A673 (cell line): ENCODE measurements around the gene OSGEP. TPM values are rescaled to one million over a fixed set of nuclear protein-coding genes. Genes with fewer than 3 reads are reported as not detected.

ENCODE experiments used
- BruUV-seq: library from RNA; stranded (reverse); fragments of 400-500 nt; replicated peaks from 2 replicates; lab custom pipeline; 2021; lab: Mats Ljungman, UMichigan
- CTCF ChIA-PET: fragments of 300-600 bp; sonication (Branson Sonifier 250); formaldehyde crosslinking; loops from one replicate; lab custom pipeline; 2022; ENCODE audit warnings: antibody characterized with exemption; lab: Charles Lee
- POLR2A ChIA-PET: fragments of 300-600 bp; sonication (Branson Sonifier 250); formaldehyde crosslinking; loops from one replicate; lab custom pipeline; 2022; ENCODE audit warnings: antibody characterized with exemption; ENCODE audit not compliant: low non-redundant PET; lab: Charles Lee
- DNase-seq: peaks from one replicate; pipeline ENCODE4 v3.0.0-alpha.2; 2015; ENCODE audit warnings: low spot score
- H3K27ac ChIP-seq: fragments of 200-600 bp; sonication (generic); 2 replicates; pipeline ENCODE4 v1.5.1; 2016; ENCODE audit warnings: mixed run types, low read depth, mild to moderate bottlenecking, mixed read lengths, antibody characterized with exemption, low read length; ENCODE audit not compliant: poor library complexity, severe bottlenecking
- H3K27me3 ChIP-seq: fragments of 200-600 bp; sonication (generic); replicated peaks from 2 replicates; pipeline ENCODE4 v1.6.1; 2017; ENCODE audit warnings: mixed run types, low read depth, mild to moderate bottlenecking, mixed read lengths, antibody characterized with exemption, low read length; ENCODE audit not compliant: insufficient read depth, poor library complexity
- H3K36me3 ChIP-seq: fragments of 200-600 bp; sonication (generic); 2 replicates; pipeline ENCODE4 v1.6.1; 2016; ENCODE audit warnings: mixed run types, mild to moderate bottlenecking, mixed read lengths, antibody characterized with exemption, low read length; ENCODE audit not compliant: insufficient read depth, poor library complexity, severe bottlenecking
- H3K4me1 ChIP-seq: fragments of 200-600 bp; sonication (generic); 2 replicates; pipeline ENCODE4 v1.6.1; 2017; ENCODE audit warnings: mixed run types, mild to moderate bottlenecking, mixed read lengths, antibody characterized with exemption, low read length; ENCODE audit not compliant: insufficient read depth, poor library complexity, severe bottlenecking
- H3K4me3 ChIP-seq: fragments of 200-600 bp; sonication (generic); 2 replicates; pipeline ENCODE4 v1.5.1; 2016; ENCODE audit warnings: low read depth, mixed run types, mild to moderate bottlenecking, mixed read lengths, low read length; ENCODE audit not compliant: poor library complexity, severe bottlenecking
- H3K9me3 ChIP-seq: fragments of 200-600 bp; sonication (generic); 2 replicates; pipeline ENCODE4 v1.6.1; 2016; ENCODE audit warnings: mixed run types, low read depth, mild to moderate bottlenecking, mixed read lengths, antibody characterized with exemption, low read length; ENCODE audit not compliant: poor library complexity, severe bottlenecking
- CTCF ChIP-seq: fragments of 300-800, 200-600 bp; sonication (generic); conservative IDR thresholded peaks from 2 replicates; pipeline ENCODE4 v1.5.1; 2017; ENCODE audit warnings: low read depth, mild to moderate bottlenecking, antibody characterized with exemption, low read length, moderate library complexity, mixed read lengths
- EZH2 ChIP-seq: fragments of 200-600 bp; sonication (generic); IDR thresholded peaks from 2 replicates; pipeline ENCODE4 v1.6.1; 2017; ENCODE audit warnings: borderline replicate concordance, low read depth, mild to moderate bottlenecking, mixed read lengths, antibody characterized with exemption, low read length; ENCODE audit not compliant: poor library complexity, severe bottlenecking
- intact Hi-C: fragments of 100-400 bp; cut with micrococcal nuclease; formaldehyde crosslinking; loops from one replicate; pipeline ENCODE4 v1.10.0; 2022; ENCODE audit not compliant: unreplicated experiment
- total RNA-seq: library from RNA; stranded (reverse); gene quantifications from 2 replicates; pipeline ENCODE4 v1.2.3, GENCODE V29; 2021

OSGEP gene
- total RNA-seq, 1 experiment from 2014 or later, result 67.8 TPM

- no TSS peak for BruUV-seq
- ChIA-PET CTCF (no interaction called here), POLR2A (interaction anchor here (0.7 kb wide), 1 partner anchor 410 kb away, joined by 3 read pairs; no protein-coding TSS in a partner anchor)
Observed at GRCh38 chr14:20436363-20436755, 18.3 kb downstream of the OSGEP start.

GRCh38 chr14:20435582-20436362 is 18.8 kb downstream of the OSGEP start, which contains the start of gene KLHL33:
KLHL33 (minus strand) TSS chr14:20436166; CDS start chr14:20435811, 355 bp downstream.
- no peak for DNase-seq
- BruUV-seq, result no TSS peak
- H3K4me1 ChIP-seq, result no peaks in the 10 kb centered on the region
- no peaks in the 10 kb centered on the region for H3K36me3 ChIP-seq
- CTCF ChIA-PET, result no interaction called here
- intact Hi-C loops, result no loop called here
- H3K27ac ChIP-seq, result no peak within 1 kb of the TSS
- H3K27me3 ChIP-seq, result no peaks in the 10 kb centered on the region
- H3K9me3 ChIP-seq, result no peaks in the 10 kb centered on the region
- no peak for TF ChIP-seq EZH2
- no peak for TF ChIP-seq CTCF
- POLR2A ChIA-PET, result no interaction called here
- no peak within 1 kb of the TSS for H3K4me3 ChIP-seq

More at GRCh38 chr14:20436363-20436755, 18.3 kb downstream of the OSGEP start:
- DNase-seq, result no peak
- TF ChIP-seq CTCF, result no peak
- TF ChIP-seq EZH2, result no peak
- intact Hi-C loops, result no loop called here
- Histone ChIP-seq H3K27ac (no peak overlapping the region), H3K9me3 (no peaks in the 10 kb centered on the region), H3K36me3 (no peaks in the 10 kb centered on the region), H3K4me1 (peaks cover 3% of the 10 kb centered on the region), H3K4me3 (no peak overlapping the region), H3K27me3 (no peaks in the 10 kb centered on the region)

- Histone ChIP-seq H3K36me3 (no peaks in the 10 kb centered on the region), H3K4me3 (no peak overlapping the region), H3K27me3 (no peaks in the 10 kb centered on the region), H3K27ac (no peak overlapping the region), H3K4me1 (no peaks in the 10 kb centered on the region), H3K9me3 (no peaks in the 10 kb centered on the region)
- ChIA-PET POLR2A (no interaction called here), CTCF (no interaction called here)
- no TSS peak for BruUV-seq
- TF ChIP-seq EZH2, result no peak
- no peak for DNase-seq
- intact Hi-C loops, result no loop called here
Observed at GRCh38 chr14:20434701-20435581, 19.7 kb downstream of the OSGEP start.
